RWPE2 (cell line): Measurements from ENCODE around the gene B3GNT4.
A peak's percentile ranks its signal among the peaks of the same experiment; 100 is the strongest.

Source experiments
- ATAC-seq: fragments of 200-7000 bp; cut with Tn5 transposase; 3 replicates; pipeline ENCODE4 v1.9.1; 2021; ENCODE audit warnings: low read depth
- DNase-seq: peaks from one replicate; pipeline ENCODE4 v3.0.0-alpha.2; 2020; ENCODE audit warnings: low spot score
- H3K27ac ChIP-seq: fragments of 450-650 bp; 2 replicates; pipeline ENCODE4 v1.5.1; 2017; ENCODE audit warnings: mild to moderate bottlenecking; ENCODE audit not compliant: poor library complexity, severe bottlenecking
- H3K27me3 ChIP-seq: fragments of 250-450 bp; sonication (Bioruptor Pico); 2 replicates; pipeline ENCODE4 v1.5.1; 2021; ENCODE audit warnings: mild to moderate bottlenecking, moderate library complexity; ENCODE audit not compliant: insufficient read depth, poor library complexity, severe bottlenecking
- H3K36me3 ChIP-seq: fragments of 250-450 bp; sonication (Bioruptor Pico); 2 replicates; pipeline ENCODE4 v1.5.1; 2020; ENCODE audit warnings: low read depth, mild to moderate bottlenecking, moderate library complexity
- H3K4me1 ChIP-seq: fragments of 250-450 bp; sonication (Bioruptor Pico); 2 replicates; pipeline ENCODE4 v1.5.1; 2021; ENCODE audit warnings: mild to moderate bottlenecking, moderate library complexity; ENCODE audit not compliant: insufficient read depth, poor library complexity, severe bottlenecking
- H3K4me3 ChIP-seq: fragments of 250-450 bp; sonication (Bioruptor Pico); 2 replicates; pipeline ENCODE4 v1.5.1; 2021; ENCODE audit warnings: mild to moderate bottlenecking, moderate library complexity; ENCODE audit not compliant: severe bottlenecking
- H3K9me3 ChIP-seq: fragments of 250-450 bp; sonication (Bioruptor Pico); 2 replicates; pipeline ENCODE4 v1.5.1; 2021; ENCODE audit warnings: mild to moderate bottlenecking, moderate library complexity; ENCODE audit not compliant: severe bottlenecking
- TF ChIP-seq, protein P1 (sequence below): fragments of 450-650 bp; IDR thresholded peaks from one replicate; pipeline ENCODE4 v1.5.1; 2017; ENCODE audit warnings: mild to moderate bottlenecking, moderate library complexity; ENCODE audit not compliant: poor library complexity, severe bottlenecking

B3GNT4 gene

DNA sequence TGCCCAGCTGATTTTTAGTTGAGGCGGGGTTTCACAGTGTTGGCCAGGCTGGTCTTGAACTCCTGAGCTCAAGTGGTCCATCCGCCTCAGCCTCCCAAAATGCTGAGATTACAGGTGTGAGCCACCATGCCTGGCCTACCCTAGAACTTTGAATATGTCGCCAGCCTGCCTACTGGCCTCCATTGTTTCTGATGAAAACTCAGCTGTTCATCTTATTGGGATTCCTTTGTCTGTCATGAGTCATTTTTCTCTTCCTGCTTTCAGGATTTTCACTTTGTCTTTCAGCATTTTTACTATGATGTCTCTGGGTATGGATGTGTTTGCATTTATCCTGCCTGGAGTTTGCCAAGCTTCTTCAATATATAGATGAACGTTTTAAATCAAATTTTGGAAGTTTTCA is 8.1 kb upstream of the B3GNT4 start:
- H3K4me3 ChIP-seq, result no peak overlapping the region
- TF ChIP-seq, protein P1, sequence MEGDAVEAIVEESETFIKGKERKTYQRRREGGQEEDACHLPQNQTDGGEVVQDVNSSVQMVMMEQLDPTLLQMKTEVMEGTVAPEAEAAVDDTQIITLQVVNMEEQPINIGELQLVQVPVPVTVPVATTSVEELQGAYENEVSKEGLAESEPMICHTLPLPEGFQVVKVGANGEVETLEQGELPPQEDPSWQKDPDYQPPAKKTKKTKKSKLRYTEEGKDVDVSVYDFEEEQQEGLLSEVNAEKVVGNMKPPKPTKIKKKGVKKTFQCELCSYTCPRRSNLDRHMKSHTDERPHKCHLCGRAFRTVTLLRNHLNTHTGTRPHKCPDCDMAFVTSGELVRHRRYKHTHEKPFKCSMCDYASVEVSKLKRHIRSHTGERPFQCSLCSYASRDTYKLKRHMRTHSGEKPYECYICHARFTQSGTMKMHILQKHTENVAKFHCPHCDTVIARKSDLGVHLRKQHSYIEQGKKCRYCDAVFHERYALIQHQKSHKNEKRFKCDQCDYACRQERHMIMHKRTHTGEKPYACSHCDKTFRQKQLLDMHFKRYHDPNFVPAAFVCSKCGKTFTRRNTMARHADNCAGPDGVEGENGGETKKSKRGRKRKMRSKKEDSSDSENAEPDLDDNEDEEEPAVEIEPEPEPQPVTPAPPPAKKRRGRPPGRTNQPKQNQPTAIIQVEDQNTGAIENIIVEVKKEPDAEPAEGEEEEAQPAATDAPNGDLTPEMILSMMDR, result no peak
- ATAC-seq (no peak), DNase-seq (no peak)
- peaks cover 2% of the 10 kb centered on the region for H3K9me3 ChIP-seq
- peaks cover 8% of the 10 kb centered on the region for H3K4me1 ChIP-seq
- no peak overlapping the region for H3K27ac ChIP-seq
- no peaks in the 10 kb centered on the region for H3K27me3 ChIP-seq
- H3K36me3 ChIP-seq, result no peaks in the 10 kb centered on the region

DNA sequence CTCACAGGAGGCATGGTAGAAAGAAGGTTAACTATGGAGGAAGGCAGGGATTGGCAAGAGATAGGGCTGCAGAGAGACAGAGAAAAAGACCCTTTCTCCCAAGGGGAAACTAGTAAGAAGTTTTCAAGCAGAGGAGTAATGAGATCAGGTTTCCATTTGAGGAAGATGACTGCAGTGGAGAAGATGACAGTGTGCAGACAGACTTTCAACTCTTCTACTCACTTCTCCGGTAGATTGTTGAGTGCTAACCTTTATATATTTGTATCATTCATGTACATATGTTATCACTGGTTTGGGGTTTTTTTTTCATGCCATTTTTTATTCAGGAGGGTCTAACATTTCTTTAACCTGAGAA is 5.9 kb upstream of the B3GNT4 start:
- DNase-seq (no peak), ATAC-seq (no peak)
- Histone ChIP-seq H3K4me3 (no peak overlapping the region), H3K9me3 (peaks cover 2% of the 10 kb centered on the region), H3K4me1 (peaks cover 8% of the 10 kb centered on the region), H3K27me3 (no peaks in the 10 kb centered on the region), H3K27ac (peak overlapping the region; percentile 35), H3K36me3 (no peaks in the 10 kb centered on the region)
- TF ChIP-seq, protein P1, result no peak

DNA sequence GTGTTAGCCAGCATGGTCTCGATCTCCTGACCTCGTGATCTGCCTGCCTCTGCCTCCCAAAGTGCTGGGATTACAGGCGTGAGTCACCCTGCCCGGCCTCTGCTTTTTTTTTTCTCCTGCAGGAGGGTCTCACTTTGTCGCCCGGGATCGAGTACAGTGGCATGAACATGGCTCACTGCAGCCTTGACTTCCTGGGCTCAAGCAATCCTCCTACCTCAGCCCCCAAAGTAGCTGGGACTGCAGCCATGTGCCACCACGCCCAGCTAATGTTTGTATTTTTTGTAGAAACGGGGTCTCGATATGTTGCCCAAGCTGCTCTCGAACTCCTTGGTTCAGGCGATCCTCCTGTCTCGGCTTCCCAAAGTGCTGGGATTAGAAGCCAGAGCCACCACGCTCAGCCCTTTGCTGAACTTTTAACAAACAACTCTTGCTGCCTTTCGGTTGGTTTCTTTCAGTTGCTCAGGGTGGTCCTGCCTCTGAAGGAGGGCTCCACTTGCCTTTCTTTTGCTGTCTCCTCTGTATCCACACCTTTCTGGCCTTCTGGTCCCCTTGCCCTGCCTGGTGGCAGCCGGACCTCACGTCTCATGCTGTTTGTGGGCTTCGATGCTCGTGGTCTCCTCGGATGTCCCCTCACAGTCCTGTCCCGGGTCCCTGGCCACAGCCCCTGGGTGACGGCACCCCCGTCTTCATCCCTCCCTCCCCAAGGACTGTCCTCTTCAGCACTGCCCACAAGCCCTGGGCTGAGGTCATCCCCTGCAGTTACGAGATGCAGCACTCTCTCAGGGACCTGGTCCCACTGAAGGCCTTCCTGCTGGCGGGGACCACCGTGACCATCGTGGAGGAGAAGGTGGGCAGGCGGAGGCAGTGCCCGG is 3.8 kb upstream of the B3GNT4 start:
- TF ChIP-seq, protein P1, result no peak
- Histone ChIP-seq H3K4me1 (peaks cover 8% of the 10 kb centered on the region), H3K36me3 (no peaks in the 10 kb centered on the region), H3K9me3 (peaks cover 2% of the 10 kb centered on the region), H3K27me3 (no peaks in the 10 kb centered on the region), H3K27ac (no peak overlapping the region), H3K4me3 (no peak overlapping the region)
- no peak for DNase-seq
- ATAC-seq, result no peak

DNA sequence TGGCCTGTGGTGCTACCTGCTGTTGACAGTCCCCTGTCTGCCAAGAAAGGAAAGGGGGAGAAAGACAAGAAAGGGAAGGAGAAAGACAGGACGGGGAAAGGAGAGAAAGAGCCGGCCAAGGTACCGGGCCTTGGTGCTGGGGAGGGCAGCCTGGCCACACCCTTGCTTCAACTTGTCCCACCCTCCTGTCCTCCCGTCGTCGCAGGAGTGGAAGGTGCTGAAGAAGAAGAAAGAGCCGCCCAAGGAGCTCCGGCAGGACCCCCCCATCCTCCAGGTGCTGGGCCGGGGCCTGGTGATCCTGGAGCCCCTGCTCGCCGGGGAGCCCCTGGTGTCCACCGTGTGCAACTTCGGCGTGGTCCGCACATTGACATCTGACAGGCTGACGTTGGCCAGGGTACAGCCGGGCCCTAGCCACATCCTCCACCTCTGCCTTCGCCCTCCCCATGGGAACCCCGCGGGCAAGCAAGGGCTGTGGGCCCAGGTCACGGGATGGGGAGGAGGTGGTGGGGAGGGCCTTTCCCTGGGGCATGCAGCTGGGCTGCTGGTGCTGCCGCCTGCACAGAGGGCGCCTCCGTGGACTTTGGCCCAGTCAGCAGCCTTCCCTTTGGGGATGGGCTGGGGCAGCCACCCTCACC is 2.9 kb upstream of the B3GNT4 start:
- H3K27me3 ChIP-seq, result no peaks in the 10 kb centered on the region
- no peak overlapping the region for H3K27ac ChIP-seq
- H3K4me1 ChIP-seq, result peaks cover 8% of the 10 kb centered on the region
- no peak overlapping the region for H3K4me3 ChIP-seq
- ATAC-seq, result no peak
- H3K36me3 ChIP-seq, result no peaks in the 10 kb centered on the region
- DNase-seq, result no peak
- TF ChIP-seq, protein P1, result no peak
- H3K9me3 ChIP-seq, result peaks cover under 1% of the 10 kb centered on the region

DNA sequence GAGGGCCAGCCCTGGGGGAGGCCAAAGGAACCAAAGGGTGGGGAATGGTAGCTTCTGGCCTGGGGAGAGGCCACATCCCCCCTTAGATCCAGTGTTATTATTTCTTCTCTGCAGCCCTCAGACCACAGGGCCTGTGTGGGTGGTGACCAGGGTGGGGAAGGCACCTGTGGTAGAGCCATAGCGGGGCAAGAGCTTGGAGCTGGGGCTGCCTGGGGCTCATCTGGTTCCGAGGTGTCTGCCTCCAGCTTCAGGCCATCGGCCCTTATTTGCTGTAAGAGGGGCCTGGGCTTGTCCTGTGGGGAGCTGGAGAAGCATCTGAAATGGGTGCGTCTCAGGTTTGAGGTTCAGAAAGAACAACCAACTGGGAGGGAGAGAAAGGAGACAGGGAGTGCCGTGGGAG is 2.1 kb upstream of the B3GNT4 start:
- peaks cover 8% of the 10 kb centered on the region for H3K4me1 ChIP-seq
- ATAC-seq, result no peak
- no peak overlapping the region for H3K27ac ChIP-seq
- TF ChIP-seq, protein P1, result no peak
- DNase-seq, result no peak
- no peak overlapping the region for H3K4me3 ChIP-seq
- H3K27me3 ChIP-seq, result no peaks in the 10 kb centered on the region
- no peaks in the 10 kb centered on the region for H3K36me3 ChIP-seq
- H3K9me3 ChIP-seq, result no peaks in the 10 kb centered on the region
